CD14-positive monocyte (primary cell): ENCODE data around the gene TANC1. TPM values are rescaled to one million over a fixed set of nuclear protein-coding genes. Genes with fewer than 3 reads are reported as not detected.

ENCODE experiments used
- DNase-seq, 3 donors: peaks; one replicate each; pipeline ENCODE4 v3.0.0-alpha.2; 2011 to 2022
- H2AFZ ChIP-seq: 2 replicates; pipeline ENCODE4 v1.6.0; 2012; ENCODE audit warnings: mild to moderate bottlenecking, low read depth, low read length, inconsistent platforms; ENCODE audit not compliant: insufficient read depth, poor library complexity, severe bottlenecking
- H3K27ac ChIP-seq, 2 donors: 1 replicate in 1 of 2; 2 replicates in 1 of 2; pipeline ENCODE4 v1.5.1; 2012 to 2013; ENCODE audit warnings: low read length in 2 of 2, control low read depth in 1 of 2, inconsistent platforms in 1 of 2, low read depth in 1 of 2, mild to moderate bottlenecking in 1 of 2
- H3K27me3 ChIP-seq, 2 donors: one replicate each; pipeline versions ENCODE4 v1.6.0 to v1.6.1; 2011 to 2013; ENCODE audit warnings: low read length in 2 of 2; ENCODE audit not compliant: control insufficient read depth in 2 of 2, insufficient read depth in 2 of 2
- H3K36me3 ChIP-seq, 2 donors: replicated peaks in 1 of 2; 1 replicate in 1 of 2; 2 replicates in 1 of 2; pipeline versions ENCODE4 v1.5.1 to v1.6.1; 2012 to 2013; ENCODE audit warnings: low read length in 2 of 2, control low read depth in 1 of 2, inconsistent platforms in 1 of 2, mild to moderate bottlenecking in 1 of 2; ENCODE audit not compliant: insufficient read depth in 2 of 2, control insufficient read depth in 1 of 2
- H3K4me1 ChIP-seq, 2 donors: 1 replicate in 1 of 2; 2 replicates in 1 of 2; pipeline versions ENCODE4 v1.5.1 to v1.6.1; 2012 to 2013; ENCODE audit warnings: low read length in 2 of 2, control low read depth in 1 of 2, inconsistent platforms in 1 of 2, mild to moderate bottlenecking in 1 of 2, moderate library complexity in 1 of 2; ENCODE audit not compliant: insufficient read depth in 2 of 2, control insufficient read depth in 1 of 2
- H3K4me2 ChIP-seq: replicated peaks from 2 replicates; pipeline ENCODE3; 2012; ENCODE audit warnings: low read length, moderate library complexity, mild to moderate bottlenecking; ENCODE audit not compliant: poor library complexity, severe bottlenecking; ENCODE audit errors: extremely low read depth
- H3K4me3 ChIP-seq, 3 experiments: fragments of 200-600 bp in 1 of 3; sonication (generic) in 1 of 3; replicated peaks in 1 of 3; 1 replicate in 2 of 3; 2 replicates in 1 of 3; pipeline ENCODE4 v1.5.1; 2011 to 2013; ENCODE audit warnings: low read length in 3 of 3, mild to moderate bottlenecking in 3 of 3, control low read depth in 2 of 3, low read depth in 2 of 3, inconsistent platforms in 1 of 3, moderate library complexity in 1 of 3
- H3K79me2 ChIP-seq: 2 replicates; pipeline ENCODE4 v1.6.0; 2012; ENCODE audit warnings: mild to moderate bottlenecking, control low read depth, inconsistent platforms, low read length, moderate library complexity; ENCODE audit not compliant: insufficient read depth
- H3K9ac ChIP-seq: 2 replicates; pipeline ENCODE4 v1.6.0; 2017; ENCODE audit warnings: low read length, mild to moderate bottlenecking; ENCODE audit not compliant: insufficient read depth, poor library complexity, severe bottlenecking
- H3K9me3 ChIP-seq, 2 donors: replicated peaks in 1 of 2; 1 replicate in 1 of 2; 2 replicates in 1 of 2; pipeline versions ENCODE4 v1.5.1 to v1.6.1; 2012 to 2013; ENCODE audit warnings: low read length in 2 of 2, control low read depth in 1 of 2; ENCODE audit not compliant: control insufficient read depth in 1 of 2, insufficient read depth in 1 of 2
- H4K20me1 ChIP-seq: 2 replicates; pipeline ENCODE4 v1.6.0; 2012; ENCODE audit warnings: mild to moderate bottlenecking, low read length, control low read depth, moderate library complexity; ENCODE audit not compliant: insufficient read depth
- H3K27ac Mint-ChIP-seq, 7 donors: one replicate each; pipeline ENCODE4 v1.8.0; 2020; ENCODE audit warnings: mild to moderate bottlenecking in 7 of 7, mixed read lengths in 7 of 7, moderate library complexity in 6 of 7, inconsistent platforms in 2 of 7
- H3K27me3 Mint-ChIP-seq, 3 donors: one replicate each; pipeline ENCODE4 v1.8.0; 2021 to 2022; ENCODE audit warnings: low read depth in 3 of 3, mild to moderate bottlenecking in 3 of 3, mixed read lengths in 3 of 3, moderate library complexity in 3 of 3, inconsistent platforms in 1 of 3
- H3K36me3 Mint-ChIP-seq, 2 donors: one replicate each; pipeline ENCODE4 v1.8.0; 2020; ENCODE audit warnings: mixed read lengths in 2 of 2, inconsistent platforms in 1 of 2, mild to moderate bottlenecking in 1 of 2
- H3K4me1 Mint-ChIP-seq: one replicate; pipeline ENCODE4 v1.8.0; 2020; ENCODE audit warnings: mild to moderate bottlenecking, mixed read lengths
- H3K4me3 Mint-ChIP-seq, 2 donors: one replicate each; pipeline ENCODE4 v1.8.0; 2020; ENCODE audit warnings: mild to moderate bottlenecking in 2 of 2, mixed read lengths in 2 of 2, moderate library complexity in 1 of 2
- H3K9me3 Mint-ChIP-seq, 7 donors: one replicate each; pipeline ENCODE4 v1.8.0; 2020 to 2022; ENCODE audit warnings: mixed read lengths in 7 of 7, mild to moderate bottlenecking in 6 of 7, moderate library complexity in 6 of 7, inconsistent platforms in 2 of 7
- WGBS: methylation state at CpG from one replicate; pipeline ENCODE4 v1.1.5; 2013; ENCODE audit warnings: missing lambda C conversion rate; ENCODE audit not compliant: insufficient coverage; 5-methylcytosine and 5-hydroxymethylcytosine counted together
- intact Hi-C, 2 donors: fragments of 100-400 bp; cut with micrococcal nuclease; formaldehyde crosslinking; loops; one replicate each; pipeline versions ENCODE4 v1.15.0 to v1.15.1; 2023
- polyA plus RNA-seq, 3 donors: library from polyadenylated mRNA; depleted of rRNA in 1 of 3; unstranded in 2 of 3; stranded (reverse) in 1 of 3; fragments of 300-500 nt in 2 of 3; fragments of >200 nt in 1 of 3; fragmentation: Illumina TruSeq in 2 of 3; gene quantifications; 1 replicate in 2 of 3; 2 replicates in 1 of 3; pipeline ENCODE4 v1.2.3, GENCODE V29; 2012 to 2021
- TF ChIP-seq, protein P1 (sequence below): fragments of 200-600 bp; IDR thresholded peaks from one replicate; pipeline ENCODE4 v1.8.0; 2022; ENCODE audit warnings: antibody characterized with exemption, mild to moderate bottlenecking

The TANC1 gene
- polyA plus RNA-seq, 3 donors: 0.04 TPM; not detected in 2

DNA sequence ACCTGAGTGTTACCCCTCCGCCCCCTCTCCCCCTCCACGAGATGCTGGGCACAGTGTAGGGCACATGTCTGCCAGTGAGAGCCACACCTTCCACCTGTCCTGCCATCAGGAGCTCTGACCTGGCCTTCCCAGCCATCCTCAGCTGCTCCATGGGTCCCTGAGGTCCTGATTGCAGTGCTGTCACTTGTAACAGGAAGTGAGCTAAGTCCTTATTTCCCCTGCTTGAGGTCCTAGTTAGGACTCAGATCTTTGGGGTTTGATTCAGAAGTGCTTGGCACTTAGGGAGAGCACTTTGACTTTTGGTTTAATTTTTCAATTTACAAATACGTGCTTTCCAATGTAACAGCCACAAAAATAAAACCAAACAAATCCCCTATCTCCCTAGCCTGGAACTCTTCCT is 192.5 kb downstream of the TANC1 start:
- Histone ChIP-seq H3K27me3 (no peaks in the 10 kb centered on the region), H3K27ac (peak overlapping the region in 1 of 2 donors; percentile 73), H4K20me1 (no peaks in the 10 kb centered on the region), H3K9ac (peak overlapping the region; percentile 54), H3K9me3 (no peaks in the 10 kb centered on the region), H3K4me2 (peak overlapping the region; percentile 60), H3K36me3 (no peaks in the 10 kb centered on the region), H3K4me3 (peak overlapping the region in 1 of 3 experiments; percentile 63), H3K79me2 (no peaks in the 10 kb centered on the region), H3K4me1 (peaks cover 11 to 21% of the 10 kb centered on the region in 2 donors), H2AFZ (peak overlapping the region; percentile 87)
- peak overlapping the region in 4 of 7 donors; percentile 60 to 90 (median 74) for H3K27ac Mint-ChIP-seq
- H3K4me1 Mint-ChIP-seq: peaks cover 24% of the 10 kb centered on the region
- H3K9me3 Mint-ChIP-seq: no peaks in the 10 kb centered on the region
- intact Hi-C loops: no loop called here
- TF ChIP-seq, protein P1, sequence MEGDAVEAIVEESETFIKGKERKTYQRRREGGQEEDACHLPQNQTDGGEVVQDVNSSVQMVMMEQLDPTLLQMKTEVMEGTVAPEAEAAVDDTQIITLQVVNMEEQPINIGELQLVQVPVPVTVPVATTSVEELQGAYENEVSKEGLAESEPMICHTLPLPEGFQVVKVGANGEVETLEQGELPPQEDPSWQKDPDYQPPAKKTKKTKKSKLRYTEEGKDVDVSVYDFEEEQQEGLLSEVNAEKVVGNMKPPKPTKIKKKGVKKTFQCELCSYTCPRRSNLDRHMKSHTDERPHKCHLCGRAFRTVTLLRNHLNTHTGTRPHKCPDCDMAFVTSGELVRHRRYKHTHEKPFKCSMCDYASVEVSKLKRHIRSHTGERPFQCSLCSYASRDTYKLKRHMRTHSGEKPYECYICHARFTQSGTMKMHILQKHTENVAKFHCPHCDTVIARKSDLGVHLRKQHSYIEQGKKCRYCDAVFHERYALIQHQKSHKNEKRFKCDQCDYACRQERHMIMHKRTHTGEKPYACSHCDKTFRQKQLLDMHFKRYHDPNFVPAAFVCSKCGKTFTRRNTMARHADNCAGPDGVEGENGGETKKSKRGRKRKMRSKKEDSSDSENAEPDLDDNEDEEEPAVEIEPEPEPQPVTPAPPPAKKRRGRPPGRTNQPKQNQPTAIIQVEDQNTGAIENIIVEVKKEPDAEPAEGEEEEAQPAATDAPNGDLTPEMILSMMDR: no peak
- H3K36me3 Mint-ChIP-seq: no peaks in the 10 kb centered on the region
- H3K4me3 Mint-ChIP-seq: peak overlapping the region; percentile 56 to 87
- no peaks in the 10 kb centered on the region for H3K27me3 Mint-ChIP-seq
- 0% methylated on average over 2 of the region's 3 CpGs for WGBS
- DNase-seq: peak; percentile 23 to 30 (median 24)

DNA sequence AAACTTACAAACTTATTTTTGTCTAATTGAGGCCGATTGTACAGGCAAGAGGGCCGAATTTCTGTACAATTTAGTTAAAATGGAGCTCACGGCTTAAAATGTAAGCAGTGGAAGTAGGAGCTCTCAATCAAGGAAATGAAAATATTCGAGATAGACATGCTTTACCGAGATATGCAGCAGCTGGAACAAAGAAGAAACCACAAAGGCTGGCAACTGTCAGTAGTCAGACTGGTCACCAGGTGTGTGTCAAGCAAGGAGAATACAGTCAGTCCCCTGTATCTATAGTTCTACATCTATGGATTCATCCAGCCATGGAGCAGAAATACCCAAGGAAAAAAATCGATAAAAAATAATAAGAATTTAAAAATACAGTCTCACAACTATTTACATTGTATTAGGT is 195.5 kb downstream of the TANC1 start:
- TF ChIP-seq, protein P1: no peak
- WGBS: 15% methylated on average over 3 of the region's 6 CpGs
- Histone ChIP-seq H3K4me2 (no peak overlapping the region), H4K20me1 (no peaks in the 10 kb centered on the region), H3K27ac (no peak overlapping the region), H3K79me2 (no peaks in the 10 kb centered on the region), H3K4me3 (no peak overlapping the region), H2AFZ (peak overlapping the region; percentile 32), H3K9me3 (no peaks in the 10 kb centered on the region), H3K27me3 (no peaks in the 10 kb centered on the region), H3K36me3 (no peaks in the 10 kb centered on the region), H3K9ac (no peak overlapping the region), H3K4me1 (peaks cover 11 to 13% of the 10 kb centered on the region in 2 donors)
- no peak for DNase-seq
- Mint-ChIP-seq H3K36me3 (no peaks in the 10 kb centered on the region), H3K4me1 (peaks cover 18% of the 10 kb centered on the region), H3K27ac (no peak overlapping the region), H3K27me3 (peaks cover 0 to 2% (median 1%) of the 10 kb centered on the region in 3 donors), H3K4me3 (no peak overlapping the region), H3K9me3 (peaks cover 0 to 3% (median 0%) of the 10 kb centered on the region in 7 donors)
- intact Hi-C loops: no loop called here
